Adrenal gland (tissue), 5 donors: ENCODE measurements around the gene FRS2.

Experiments used
- CTCF ChIP-seq, 6 experiments: fragments of 450-650 bp in 4 of 6; fragments of 200-600 bp in 2 of 6; sonication (generic) in 1 of 6; IDR thresholded peaks; 1 replicate in 5 of 6; 2 replicates in 1 of 6; pipeline versions ENCODE4 v1.5.1 to v1.8.0; 2016 to 2021; ENCODE audit warnings: antibody characterized with exemption in 6 of 6, mild to moderate bottlenecking in 2 of 6, moderate library complexity in 1 of 6
- POLR2A ChIP-seq, 2 donors: fragments of 450-650 bp; IDR thresholded peaks; one replicate each; pipeline ENCODE4 v1.6.1; 2017; ENCODE audit warnings: antibody characterized with exemption in 2 of 2, mild to moderate bottlenecking in 2 of 2, moderate library complexity in 1 of 2
- donor health status: DM: no; HTN: no; CAD: no.

GRCh38 chr12:69435644-69436043, 34.5 kb upstream of the FRS2 start:
- TF ChIP-seq POLR2A (IDR thresholded peaks at IDR 0.05): no peak
- no peak for TF ChIP-seq CTCF (IDR thresholded peaks at IDR 0.05)
